ENCODE data around the gene PHACTR1.

- TF ChIP-seq CTCF (IDR thresholded peaks at IDR 0.05) (no peak), POLR2A (IDR thresholded peaks at IDR 0.05) (no peak)
Measured at GRCh38 chr6:13282393-13283069, 566.0 kb downstream of the PHACTR1 start.
